GM19467 (cell line): ENCODE data around the gene CCDC85B.
"Not testable (repeated sequence)": the region's sequence is repeated elsewhere in the genome, so short reads cannot be mapped to it uniquely, and the experiment has no call there.

Experiments
- ATAC-seq: cut with Tn5 transposase; IDR thresholded peaks from one replicate; pipeline ENCODE4 v1.9.1; 2021; ENCODE audit warnings: mild to moderate bottlenecking, moderate library complexity; ENCODE audit not compliant: unreplicated experiment

The CCDC85B gene

DNA sequence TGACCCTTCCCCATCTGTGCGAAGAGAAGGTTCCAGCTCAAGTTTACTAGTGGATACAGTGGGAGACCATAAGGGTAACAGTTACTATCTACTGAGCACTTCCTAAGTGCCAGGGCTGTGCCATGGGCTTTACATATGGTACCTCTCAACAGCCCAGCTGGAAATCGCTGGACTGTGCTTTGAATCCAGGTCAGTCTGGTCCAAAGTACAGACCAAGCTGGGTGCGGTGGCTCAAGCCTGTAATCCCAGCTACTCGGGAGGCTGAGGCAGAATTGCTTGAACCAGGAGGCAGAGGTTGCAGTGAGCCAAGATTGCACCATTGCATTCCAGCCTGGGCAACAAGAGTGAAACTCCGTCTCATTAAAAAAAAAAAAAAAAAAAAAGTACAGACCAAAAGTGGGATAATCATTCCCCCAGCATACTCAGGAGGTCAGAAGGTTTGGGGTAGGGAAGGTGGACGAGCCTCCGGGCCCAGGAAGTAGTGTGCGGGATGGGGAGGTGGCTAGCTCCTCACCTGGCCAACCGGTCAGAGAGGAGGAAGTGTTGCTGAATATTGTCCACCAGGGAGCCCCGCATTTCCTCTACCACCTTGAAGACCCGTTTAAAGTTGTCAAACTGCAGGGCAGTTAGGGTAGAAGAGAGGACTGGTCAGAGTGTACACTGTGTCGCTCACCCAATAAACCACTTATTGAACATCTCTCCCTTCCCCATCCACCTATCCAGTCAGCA lies 4.5 kb upstream of the CCDC85B start:
- ATAC-seq = no peak

GRCh38 chr11:65886826-65887722 lies 3.4 kb upstream of the CCDC85B start:
- no peak for ATAC-seq

DNA sequence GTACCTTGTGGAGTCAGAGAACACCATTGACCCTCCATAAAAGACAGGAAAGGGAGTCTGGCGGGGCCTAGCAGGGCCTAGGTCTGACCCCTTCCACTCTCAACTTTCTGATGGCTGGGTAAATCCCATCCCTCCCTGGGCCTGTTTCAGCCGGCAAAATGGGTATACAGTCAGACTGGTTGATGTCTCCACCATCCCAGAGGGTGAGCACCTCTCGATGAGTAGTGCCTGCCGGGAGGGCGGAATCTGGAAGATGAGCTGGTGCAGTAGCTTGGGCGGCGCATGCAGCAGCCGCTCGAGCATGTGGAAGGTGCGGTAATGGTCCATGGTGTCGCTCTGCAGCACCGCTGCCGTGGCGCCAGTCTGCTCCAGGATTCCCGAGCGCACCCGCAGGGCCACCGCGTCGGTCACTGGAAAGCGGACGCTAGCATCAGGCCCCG lies 2.7 kb upstream of the CCDC85B start:
- no peak for ATAC-seq

DNA sequence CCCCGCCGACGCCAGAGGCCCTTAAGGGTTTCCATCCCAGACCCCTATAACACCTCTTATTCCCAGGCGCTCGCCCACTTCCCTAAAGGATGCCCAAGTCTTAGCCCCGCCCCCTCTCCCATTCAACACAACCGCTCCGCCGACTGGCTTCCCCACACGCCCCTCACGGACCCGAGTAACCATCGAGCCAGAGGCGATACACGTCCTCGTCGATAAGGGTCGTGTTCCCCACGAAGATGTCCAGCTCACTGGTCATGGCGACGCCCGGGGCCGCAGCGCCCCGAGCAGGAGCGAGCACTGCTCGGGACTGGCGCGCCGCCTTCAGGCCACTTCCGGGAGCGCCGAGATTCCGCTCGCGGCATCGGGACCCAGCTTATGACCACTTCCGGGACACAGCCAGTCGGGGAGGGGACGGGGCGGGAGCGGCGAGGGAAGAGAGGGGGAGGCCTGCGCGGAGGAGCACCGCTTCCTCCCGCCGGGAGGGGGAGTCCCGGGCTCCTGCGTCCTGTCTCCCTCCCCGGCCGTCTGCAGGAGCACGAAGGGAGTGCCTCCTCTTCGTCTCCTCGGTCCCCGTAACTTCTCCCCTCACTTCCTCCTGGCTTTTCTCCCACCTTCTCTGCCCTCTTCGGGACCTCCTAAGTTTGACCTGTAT lies 2.2 kb upstream of the CCDC85B start, which contains the start of gene FIBP:
Gene FIBP, minus strand, starts transcription at position 309 of the 652 bp plus-strand sequence. Its CDS starts 53 bp downstream, at position 256.
- peak; percentile 40 for ATAC-seq

GRCh38 chr11:65891219-65892136 lies 1.0 kb downstream of the CCDC85B start:
- no peak for ATAC-seq

DNA sequence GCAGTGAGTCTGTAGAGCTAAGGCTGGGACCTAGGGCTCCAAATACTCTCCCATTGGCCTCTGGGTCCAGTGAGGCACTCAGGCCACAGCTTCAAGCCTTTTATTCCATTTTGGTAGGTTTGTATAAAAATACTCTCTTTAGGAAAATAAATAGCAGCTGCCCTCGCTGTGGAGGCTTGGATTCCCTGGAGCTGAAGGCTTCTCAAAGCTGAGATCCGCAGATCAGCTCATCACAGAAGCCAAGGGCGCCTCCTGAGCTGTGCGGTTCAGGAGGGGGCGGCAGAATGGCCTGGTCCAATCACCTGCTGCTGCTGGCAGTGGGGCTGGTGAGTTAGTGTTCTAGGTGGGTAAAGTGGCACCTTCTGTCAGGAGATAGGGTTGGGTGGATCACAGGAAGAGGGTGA lies 1.7 kb downstream of the CCDC85B start:
- not testable (repeated sequence) for ATAC-seq

GRCh38 chr11:65892661-65893317 lies 2.3 kb downstream of the CCDC85B start:
- no peak for ATAC-seq

DNA sequence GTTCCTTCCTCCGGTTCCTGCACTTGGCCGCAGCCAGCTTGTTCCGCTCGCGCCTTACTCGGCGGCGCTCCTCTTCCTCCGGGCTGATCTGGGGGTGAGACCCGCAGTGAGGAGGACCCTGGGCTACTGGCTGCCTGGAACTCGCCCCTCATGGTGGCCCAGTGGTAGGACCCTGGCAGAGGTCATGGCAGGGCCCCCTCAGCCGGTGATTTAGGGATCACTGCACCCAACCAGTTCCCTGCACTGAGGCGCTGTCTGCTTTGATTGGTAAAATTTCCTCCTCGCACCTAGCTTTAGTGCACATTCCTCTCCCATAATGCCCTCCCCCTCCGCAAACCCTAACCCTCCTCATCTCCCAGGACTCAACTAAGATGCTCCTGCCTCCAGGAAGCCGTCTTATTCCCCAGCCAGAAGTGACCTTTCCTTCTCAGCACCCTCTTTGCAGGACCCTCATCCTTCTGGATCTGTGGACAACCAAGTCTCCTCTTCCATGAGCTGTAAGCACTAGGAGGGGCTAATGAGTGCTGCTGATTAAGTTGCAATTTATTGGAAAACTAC lies 3.6 kb downstream of the CCDC85B start:
- ATAC-seq = no peak

- no peak for ATAC-seq
Measured at GRCh38 chr11:65895482-65895981, 5.1 kb downstream of the CCDC85B start.

GRCh38 chr11:65896034-65896999 lies 5.8 kb downstream of the CCDC85B start:
- ATAC-seq = no peak

GRCh38 chr11:65897020-65897471 lies 6.6 kb downstream of the CCDC85B start:
- no peak for ATAC-seq

GRCh38 chr11:65898656-65899355 lies 8.3 kb downstream of the CCDC85B start:
- no peak for ATAC-seq

DNA sequence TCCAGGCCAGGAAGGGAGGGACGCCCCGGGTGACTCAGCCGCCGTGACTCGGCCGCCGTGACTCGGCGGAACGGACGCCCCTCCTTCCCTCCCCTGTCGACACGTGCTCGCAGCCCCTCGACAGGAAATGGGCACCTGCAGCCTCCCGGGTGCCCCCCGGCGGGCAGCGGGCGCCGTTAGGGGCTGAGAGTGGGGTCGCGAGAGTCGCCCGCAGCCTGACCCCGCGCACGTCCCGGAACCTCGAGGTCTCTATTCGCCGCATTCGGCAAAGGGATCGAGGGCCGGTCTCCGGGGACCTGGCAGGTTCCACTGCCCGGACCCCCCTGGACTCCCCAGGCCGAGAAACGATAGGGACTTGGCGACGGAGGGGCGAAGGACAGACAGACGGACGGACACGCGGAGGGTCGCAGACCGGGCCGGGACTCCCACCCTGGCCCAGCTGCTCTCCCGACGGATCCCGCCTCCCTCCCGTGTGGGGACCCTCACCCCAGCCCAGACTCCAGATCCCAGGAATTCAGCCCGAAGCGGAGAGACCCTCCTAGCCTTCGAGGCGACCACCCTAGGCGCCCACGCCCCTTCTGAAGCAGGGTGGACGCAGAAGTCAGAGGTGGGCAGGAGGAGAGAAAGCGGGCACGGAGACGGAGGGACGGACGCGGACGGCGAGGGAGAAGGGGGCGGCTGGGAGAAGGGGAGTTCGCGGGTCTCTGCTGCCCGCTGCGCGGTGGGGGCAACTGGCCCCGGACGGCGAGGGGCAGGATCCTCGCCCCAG lies 9.1 kb downstream of the CCDC85B start:
- no peak for ATAC-seq

GRCh38 chr11:65900125-65900898 lies 9.8 kb downstream of the CCDC85B start, which contains the start of gene FOSL1:
TSS of gene FOSL1 (minus strand) at chr11:65900388. CDS start at chr11:65900339, 49 bp downstream.
- ATAC-seq = peak; percentile 70

DNA sequence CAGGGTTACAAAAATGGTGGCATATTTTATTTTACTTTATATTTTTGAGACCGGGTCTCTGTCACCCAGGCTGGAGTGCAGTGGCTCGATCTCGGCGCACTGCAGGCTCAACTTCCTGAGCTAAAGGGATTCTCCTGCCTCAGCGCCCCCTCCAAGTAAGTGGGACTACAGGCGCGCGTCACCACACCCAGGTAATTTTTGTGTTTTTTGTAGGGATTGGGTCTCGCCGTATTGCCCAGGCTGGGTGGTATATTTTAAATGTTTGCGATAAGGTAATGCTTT lies 10.4 kb downstream of the CCDC85B start:
- ATAC-seq = no peak

GRCh38 chr11:65903068-65903481 lies 12.6 kb downstream of the CCDC85B start:
- no peak for ATAC-seq
